GM18909 (cell line): Measurements from ENCODE around the gene MTTP.

Experiments used
- ATAC-seq: cut with Tn5 transposase; IDR thresholded peaks from one replicate; pipeline ENCODE4 v1.9.1; 2021; ENCODE audit warnings: mild to moderate bottlenecking; ENCODE audit not compliant: unreplicated experiment, poor library complexity

MTTP gene

GRCh38 chr4:99636422-99636821 is 61.8 kb downstream of the MTTP start:
- ATAC-seq = no peak

- ATAC-seq = no peak
Observed at GRCh38 chr4:99637174-99637573, 62.5 kb downstream of the MTTP start.

GRCh38 chr4:99640676-99641075 is 66.1 kb downstream of the MTTP start:
- no peak for ATAC-seq

GRCh38 chr4:99642725-99643489 is 68.3 kb downstream of the MTTP start:
- no peak for ATAC-seq

GRCh38 chr4:99644453-99644852 is 69.8 kb downstream of the MTTP start:
- ATAC-seq = no peak

- ATAC-seq = no peak
Observed at GRCh38 chr4:99645036-99645435, 70.4 kb downstream of the MTTP start.

GRCh38 chr4:99645638-99646037 is 71.0 kb downstream of the MTTP start:
- no peak for ATAC-seq

- no peak for ATAC-seq
Observed at GRCh38 chr4:99647071-99647470, 72.4 kb downstream of the MTTP start.

GRCh38 chr4:99648321-99648720 is 73.7 kb downstream of the MTTP start:
- ATAC-seq = no peak

GRCh38 chr4:99649208-99649607 is 74.6 kb downstream of the MTTP start:
- no peak for ATAC-seq

- no peak for ATAC-seq
Observed at GRCh38 chr4:99649778-99650177, 75.2 kb downstream of the MTTP start.

- no peak for ATAC-seq
Observed at GRCh38 chr4:99651016-99651769, 76.6 kb downstream of the MTTP start.

GRCh38 chr4:99651811-99652485 is 77.3 kb downstream of the MTTP start:
- no peak for ATAC-seq

- no peak for ATAC-seq
Observed at GRCh38 chr4:99652596-99653436, 78.2 kb downstream of the MTTP start.

- no peak for ATAC-seq
Observed at GRCh38 chr4:99653916-99654315, 79.3 kb downstream of the MTTP start.

GRCh38 chr4:99654361-99654761 is 79.7 kb downstream of the MTTP start:
- no peak for ATAC-seq

GRCh38 chr4:99655308-99656081 is 80.9 kb downstream of the MTTP start:
- no peak for ATAC-seq

- no peak for ATAC-seq
Observed at GRCh38 chr4:99657798-99658197, 83.2 kb downstream of the MTTP start, which contains the start of gene C4orf54. C4orf54 (minus strand) TSS chr4:99657828; CDS start chr4:99654648, 3,180 bp downstream.

- ATAC-seq = no peak
Observed at GRCh38 chr4:99658666-99659065, 84.0 kb downstream of the MTTP start.
